HG03139 (cell line): Measurements from ENCODE around the gene LAMB1.

Experiments used
- ATAC-seq: cut with Tn5 transposase; IDR thresholded peaks from one replicate; pipeline ENCODE4 v1.9.1; 2021; ENCODE audit not compliant: unreplicated experiment

LAMB1 gene

DNA sequence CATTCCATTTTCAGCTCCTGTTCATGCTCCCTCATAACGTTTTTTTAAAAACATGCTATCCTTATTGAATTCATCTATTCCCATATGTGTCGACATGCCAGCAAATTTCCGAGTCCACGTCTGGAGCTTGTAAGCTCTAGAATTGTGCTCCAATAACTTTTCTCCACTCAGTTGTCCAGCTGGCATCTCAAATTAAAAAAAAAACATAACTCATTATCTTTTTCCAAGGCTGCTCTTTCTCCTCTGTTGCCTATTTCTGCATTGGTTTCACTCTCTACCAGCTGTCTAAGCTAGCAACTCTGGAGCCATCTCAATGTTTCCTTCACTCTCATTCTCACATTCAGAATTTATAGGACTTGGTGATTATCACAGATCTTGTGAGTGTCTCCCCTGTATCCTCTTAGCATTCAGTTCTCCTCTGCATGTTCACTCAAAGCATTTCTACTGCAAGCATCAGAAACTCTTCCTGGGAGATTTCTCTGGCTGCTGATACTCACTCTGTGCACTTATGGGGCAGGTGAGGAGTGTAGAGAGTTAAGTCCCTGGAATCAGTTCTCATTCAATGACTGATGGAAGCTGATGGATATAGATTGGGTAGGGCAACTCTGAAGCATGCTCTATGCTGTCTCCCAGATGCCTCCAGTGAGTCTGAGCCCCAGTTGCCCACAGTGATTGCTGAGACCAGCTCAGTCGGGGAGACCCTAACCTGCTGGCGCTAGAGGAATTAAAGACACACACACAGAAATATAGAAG is 118.7 kb downstream of the LAMB1 start:
- ATAC-seq: no peak

DNA sequence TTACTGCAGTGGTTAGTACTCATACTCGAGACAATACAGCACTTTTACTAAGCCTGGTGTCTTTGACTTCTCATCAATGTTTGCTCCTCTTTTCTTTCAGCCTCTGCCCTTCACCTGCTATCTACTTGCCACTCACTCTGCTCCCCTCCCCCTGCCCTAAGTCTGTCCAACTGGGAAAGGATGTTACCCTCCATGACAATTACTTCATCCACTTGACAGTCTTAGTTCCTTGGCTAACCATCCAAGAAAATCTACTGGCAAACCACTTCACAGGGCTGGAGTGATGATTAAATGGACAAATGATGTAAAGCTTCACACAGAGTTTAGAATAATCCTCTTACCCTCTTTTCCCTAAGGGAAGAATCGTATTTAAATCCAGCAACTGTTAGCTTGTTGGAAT is 120.2 kb downstream of the LAMB1 start:
- no peak for ATAC-seq

DNA sequence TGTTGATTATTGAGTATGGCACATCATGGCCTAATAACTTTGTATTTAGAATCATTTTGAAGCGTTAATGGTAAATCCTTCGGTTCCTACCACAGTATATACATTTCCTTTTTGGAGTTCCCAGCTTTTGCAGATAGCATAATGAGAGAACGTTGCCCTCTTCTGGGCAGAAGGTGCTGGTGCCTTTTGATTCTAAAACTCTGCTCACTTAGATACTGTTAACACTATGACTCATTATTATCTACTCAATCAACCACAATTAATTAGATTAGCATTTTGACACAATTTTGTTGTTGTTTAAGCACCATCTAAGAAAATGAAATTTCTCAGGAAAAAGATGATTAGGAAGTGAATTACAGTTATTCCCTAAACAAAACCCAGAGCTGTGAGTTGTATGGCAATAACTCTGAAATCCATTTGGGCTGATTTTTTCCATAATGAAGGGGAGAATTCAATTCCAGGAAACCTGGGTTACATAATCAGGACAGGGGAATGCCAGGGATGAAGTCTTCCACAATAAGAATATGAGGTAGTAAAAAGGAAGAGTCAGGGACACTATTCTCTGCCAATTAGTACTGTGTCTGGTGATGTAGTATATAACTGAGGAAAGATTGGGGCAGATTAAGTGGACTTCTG is 123.4 kb downstream of the LAMB1 start:
- peak; percentile 76 for ATAC-seq

DNA sequence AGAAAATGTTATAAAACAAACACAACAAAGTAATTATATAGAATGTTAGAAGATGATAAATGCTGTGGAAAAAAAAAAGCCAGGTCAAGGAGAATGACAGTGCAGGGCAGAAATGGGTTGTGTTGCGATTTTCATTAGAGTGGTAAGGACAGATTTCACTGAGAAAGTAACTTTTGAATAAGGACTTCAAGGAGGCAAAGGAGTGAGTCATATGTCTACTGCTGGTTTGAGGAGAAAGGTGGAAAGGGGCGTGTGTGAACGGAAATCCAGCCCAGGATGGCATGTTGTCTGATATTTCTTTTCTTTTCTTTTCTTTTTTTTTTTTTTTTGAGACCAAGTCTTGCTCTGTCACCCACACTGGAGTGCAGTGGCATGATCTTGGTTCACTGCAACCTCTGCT is 124.3 kb downstream of the LAMB1 start:
- ATAC-seq: no peak

DNA sequence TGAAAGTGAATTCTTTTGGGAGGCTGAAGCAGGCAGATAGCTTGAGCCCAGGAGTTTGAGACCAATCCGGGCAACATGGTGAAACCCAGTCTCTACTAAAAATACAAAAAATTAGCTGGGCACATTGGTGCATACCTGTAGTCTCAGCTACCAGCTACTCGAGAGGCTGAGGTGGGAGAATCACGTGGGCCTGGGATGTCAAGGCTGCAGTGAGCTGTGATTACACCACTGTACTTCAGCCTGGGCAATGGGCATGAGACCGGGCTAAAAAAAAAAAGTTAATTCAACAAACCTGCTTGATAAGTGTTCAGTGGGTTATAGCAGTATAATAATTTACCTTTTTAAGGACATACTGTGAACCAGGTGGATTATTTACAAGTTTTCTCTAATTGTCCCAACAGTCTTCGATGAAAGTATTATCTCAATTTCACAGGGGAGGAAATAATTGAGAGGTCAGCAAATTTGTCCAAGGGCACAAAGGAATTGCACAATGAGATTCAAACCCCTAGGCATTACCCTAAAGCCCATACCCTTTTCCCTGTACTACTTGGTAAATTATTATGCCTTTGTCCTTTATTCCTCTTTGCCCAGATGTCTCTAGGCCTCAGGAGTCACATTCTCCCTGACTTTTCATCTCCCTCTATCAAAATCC is 125.1 kb downstream of the LAMB1 start:
- ATAC-seq: no peak

DNA sequence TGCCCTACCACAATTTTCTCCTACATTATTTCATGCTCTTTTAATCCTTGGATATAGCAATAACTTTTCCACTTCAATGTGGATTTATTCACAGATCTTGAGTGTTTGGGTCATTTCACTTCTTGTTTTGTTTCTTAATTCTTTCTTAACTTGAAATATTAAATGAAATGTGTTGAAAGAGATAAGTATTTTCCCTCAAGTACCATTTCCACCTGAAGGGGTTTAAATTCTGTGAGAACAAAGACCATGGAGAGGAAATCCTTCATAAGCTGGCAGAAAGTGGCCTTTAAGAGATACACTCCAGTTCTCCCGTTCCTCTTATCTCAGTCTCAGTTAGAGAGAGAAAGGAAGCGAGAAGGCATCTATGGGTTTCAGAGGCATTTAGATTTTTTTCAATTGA is 126.0 kb downstream of the LAMB1 start:
- no peak for ATAC-seq

DNA sequence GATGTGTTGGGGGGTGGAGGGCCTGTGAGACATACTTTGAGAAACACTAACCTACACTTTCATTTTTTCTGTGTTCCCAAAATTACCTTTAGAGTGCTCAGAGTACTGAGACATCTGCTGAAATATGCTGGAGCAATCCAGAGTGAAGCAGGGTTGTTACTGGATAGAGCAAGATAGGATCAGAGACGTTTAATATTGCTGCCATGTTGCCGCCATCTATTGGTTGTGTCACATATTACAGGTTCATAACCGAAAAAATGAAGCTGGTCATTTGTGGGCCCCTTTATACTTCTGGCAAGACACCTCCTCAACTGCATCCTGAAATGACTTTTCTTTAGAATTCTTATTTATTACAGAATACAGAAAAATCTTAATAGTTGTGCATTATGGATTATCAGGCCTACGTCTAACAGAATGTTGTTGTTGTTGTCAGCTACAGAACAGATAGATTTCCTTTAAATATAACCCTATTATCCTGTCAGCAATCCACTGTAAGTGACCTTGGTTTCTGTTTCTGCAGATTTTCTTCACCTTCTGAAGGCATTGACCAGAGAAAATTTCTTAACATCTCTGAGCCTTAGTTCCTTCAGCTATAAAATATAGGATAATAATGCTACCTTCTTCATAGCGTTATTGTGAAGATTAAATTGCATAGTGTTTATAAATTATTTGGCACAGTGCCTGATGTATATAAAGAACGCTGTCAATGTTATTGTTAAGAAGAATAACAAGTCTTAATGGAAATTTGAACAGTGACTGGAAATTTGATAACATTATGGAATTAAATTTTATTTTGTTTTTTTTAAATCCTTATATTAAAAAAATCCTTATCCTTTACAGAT is 128.1 kb downstream of the LAMB1 start:
- ATAC-seq: no peak

DNA sequence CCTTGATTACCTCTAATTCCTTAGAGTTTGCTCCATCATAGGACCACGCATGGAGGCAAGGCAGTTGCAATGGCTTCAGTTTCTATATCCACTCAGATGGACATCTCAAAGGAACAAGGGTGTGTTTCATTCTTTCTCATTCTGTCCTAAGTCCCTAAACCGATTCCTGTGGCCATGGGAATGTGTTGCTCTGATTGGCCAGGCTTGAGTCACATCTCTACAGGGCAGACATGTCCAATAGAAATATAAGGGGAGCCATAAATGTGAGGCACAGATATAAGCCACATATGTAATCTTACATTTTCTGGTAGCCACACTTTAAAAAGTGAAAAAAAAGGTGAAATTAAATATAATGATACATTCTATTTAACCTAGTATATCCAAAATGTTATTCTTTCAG is 128.8 kb downstream of the LAMB1 start:
- no peak for ATAC-seq
